GM20000 (cell line): ENCODE results near the gene CATSPERZ.

ENCODE experiments used
- DNase-seq: peaks from one replicate; pipeline ENCODE4 v3.0.0; 2012; ENCODE audit warnings: low spot score
- CTCF ChIP-seq: IDR thresholded peaks from 2 replicates; pipeline ENCODE4 v1.5.1; 2012; ENCODE audit warnings: mild to moderate bottlenecking, control low read depth; ENCODE audit errors: extremely low read depth, missing control alignments

Gene CATSPERZ

GRCh38 chr11:64349025-64349387 lies 48.8 kb downstream of the CATSPERZ start:
- DNase-seq, result no peak
- TF ChIP-seq CTCF, result no peak

DNA sequence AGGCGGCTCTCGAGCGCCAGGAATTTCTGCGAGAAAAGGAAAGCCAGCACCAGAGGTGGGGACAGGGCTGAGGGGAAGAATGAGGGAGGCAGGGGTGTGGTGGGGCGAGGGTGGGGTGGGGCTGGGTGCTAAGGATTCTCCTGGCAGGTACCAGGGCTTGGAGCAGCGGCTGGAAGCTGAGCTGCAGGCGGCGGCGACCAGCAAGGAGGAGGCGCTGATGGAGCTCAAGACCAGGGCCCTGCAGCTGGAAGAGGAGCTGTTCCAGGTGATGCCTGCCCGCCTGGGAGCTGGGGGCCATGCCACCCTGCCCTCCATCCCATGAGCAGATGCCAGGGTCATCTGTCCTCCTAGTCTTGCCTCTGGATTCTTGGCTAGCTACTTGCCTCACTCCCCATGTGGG lies 49.2 kb downstream of the CATSPERZ start:
- no peak for DNase-seq
- TF ChIP-seq CTCF, result no peak

GRCh38 chr11:64351136-64351631 lies 51.0 kb downstream of the CATSPERZ start:
- DNase-seq, result no peak
- TF ChIP-seq CTCF, result no peak

DNA sequence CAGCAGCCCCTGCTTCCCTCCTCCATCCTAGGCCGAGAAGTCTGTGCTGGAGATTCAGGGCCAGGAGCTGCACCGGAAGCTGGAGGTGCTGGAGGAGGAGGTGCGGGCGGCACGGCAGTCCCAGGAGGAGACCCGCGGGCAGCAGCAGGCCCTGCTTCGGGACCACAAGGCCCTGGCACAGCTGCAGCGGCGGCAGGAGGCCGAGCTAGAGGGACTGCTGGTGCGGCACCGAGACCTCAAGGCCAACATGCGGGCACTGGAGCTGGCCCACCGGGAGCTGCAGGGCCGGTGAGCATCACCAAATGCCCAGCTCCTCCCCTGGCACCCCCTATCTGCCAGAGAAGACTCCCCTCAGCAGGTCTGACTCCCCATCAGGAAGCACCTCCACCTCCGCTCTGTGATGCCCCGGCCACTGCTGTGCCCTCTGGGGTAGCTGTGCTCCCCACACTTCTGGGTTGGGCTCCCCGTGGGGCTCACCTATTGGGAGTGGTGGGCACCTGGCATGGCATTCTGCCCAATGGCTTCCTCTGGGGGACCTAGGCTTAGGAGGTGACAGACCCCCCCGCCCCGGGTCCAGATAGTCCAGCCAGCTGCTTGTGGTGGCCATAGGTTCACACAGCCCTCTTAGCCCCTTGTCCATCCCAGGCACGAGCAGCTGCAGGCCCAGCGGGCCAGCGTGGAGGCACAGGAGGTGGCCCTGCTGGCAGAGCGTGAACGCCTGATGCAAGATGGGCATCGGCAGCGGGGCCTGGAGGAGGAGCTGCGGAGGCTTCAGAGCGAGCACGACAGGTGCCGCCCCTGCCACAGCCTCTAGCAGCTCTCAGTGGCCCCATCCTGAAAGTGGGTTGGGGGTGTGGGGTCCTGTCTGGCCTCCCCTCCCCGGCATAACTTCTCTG lies 52.2 kb downstream of the CATSPERZ start:
- DNase-seq, result no peak
- TF ChIP-seq CTCF, result no peak

DNA sequence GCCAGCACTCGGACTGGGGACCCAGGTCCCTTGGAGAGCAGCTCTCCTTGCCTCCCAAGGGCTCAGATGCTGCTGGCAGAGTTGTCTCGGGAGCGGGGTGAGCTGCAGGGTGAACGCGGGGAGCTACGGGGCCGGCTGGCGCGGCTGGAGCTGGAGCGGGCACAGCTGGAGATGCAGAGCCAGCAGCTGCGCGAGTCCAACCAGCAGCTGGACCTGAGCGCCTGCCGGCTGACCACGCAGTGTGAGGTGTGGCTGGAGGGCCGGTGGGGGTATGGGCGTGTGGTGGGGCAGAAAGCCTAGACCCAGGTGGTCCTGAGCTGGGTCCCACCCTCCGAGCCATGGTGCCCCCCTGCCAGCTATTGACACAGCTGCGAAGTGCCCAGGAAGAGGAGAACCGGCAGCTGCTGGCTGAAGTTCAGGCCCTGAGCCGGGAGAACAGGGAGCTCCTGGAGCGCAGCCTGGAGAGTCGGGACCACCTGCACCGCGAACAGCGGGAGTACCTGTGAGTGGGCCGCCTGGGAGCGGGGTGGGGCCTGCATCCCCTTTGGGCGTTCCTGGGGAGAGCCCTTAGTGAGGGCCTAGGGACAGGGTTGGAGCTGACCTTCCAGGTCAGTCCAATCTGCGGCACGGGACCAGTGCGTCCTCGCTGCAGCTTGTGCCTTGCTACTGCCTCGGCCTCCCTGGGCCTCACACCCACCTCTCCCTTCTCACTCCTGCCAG lies 53.0 kb downstream of the CATSPERZ start:
- no peak for DNase-seq
- no peak for TF ChIP-seq CTCF

DNA sequence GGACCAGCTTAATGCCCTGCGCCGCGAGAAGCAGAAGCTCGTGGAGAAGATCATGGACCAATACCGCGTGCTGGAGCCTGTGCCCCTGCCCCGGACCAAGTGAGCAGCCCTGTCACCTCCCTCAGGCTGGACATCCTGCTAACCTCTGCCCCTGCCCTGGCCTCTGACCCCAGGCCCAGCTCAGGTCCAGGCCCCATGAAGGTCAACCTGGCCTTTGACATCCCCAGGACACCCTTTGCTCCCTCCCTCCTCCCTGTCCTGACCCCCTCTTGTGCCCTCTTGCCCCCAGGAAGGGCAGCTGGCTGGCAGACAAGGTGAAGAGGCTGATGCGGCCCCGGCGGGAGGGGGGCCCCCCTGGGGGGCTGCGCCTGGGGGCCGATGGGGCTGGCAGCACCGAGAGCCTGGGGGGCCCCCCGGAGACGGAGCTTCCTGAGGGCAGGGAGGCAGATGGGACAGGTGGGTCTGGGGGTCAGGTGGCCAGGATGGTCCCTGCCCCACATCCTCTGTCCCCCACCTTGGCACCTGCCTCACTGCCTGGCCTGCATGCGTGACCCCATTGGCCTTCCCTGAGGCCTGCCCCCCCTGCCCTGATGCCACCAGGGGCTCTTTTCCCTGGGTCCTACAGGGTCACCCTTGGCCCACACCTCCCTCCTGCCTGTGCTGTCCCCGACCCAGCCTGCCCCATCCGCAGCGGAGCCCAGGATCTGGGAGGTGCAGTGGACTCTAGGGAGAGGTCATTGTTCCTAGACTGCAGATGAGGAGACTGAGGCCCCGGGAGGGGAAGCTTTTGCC lies 53.8 kb downstream of the CATSPERZ start:
- TF ChIP-seq CTCF, result no peak
- DNase-seq, result no peak
